IMR-90 (cell line): ENCODE results near the gene ACE. TPM values are rescaled to one million over a fixed set of nuclear protein-coding genes. Genes with fewer than 3 reads are reported as not detected.

ENCODE experiments used
- ATAC-seq: fragments of 200-7000 bp; cut with Tn5 transposase; 2 replicates; pipeline ENCODE4 v1.9.1; 2020; ENCODE audit warnings: low read depth, mild to moderate bottlenecking, moderate library complexity
- BruUV-seq: library from RNA; stranded (reverse); fragments of 400-500 nt; replicated peaks from 2 replicates; lab custom pipeline; 2021; lab: Mats Ljungman, UMichigan
- CTCF ChIA-PET: fragments of 300-600 bp; formaldehyde crosslinking; extraction: SDS; loops from one replicate; lab custom pipeline; 2021; ENCODE audit warnings: antibody characterized with exemption; lab: Yijun Ruan, JAX
- POLR2A ChIA-PET: fragments of 300-600 bp; sonication (Branson Sonifier 250); formaldehyde crosslinking; loops from one replicate; lab custom pipeline; 2022; ENCODE audit warnings: antibody characterized with exemption; ENCODE audit not compliant: unreplicated experiment; lab: Charles Lee
- DNase-seq: peaks from one replicate; pipeline ENCODE4 v3.0.0; 2013
- H2AFZ ChIP-seq: replicated peaks from 2 replicates; pipeline ENCODE3; 2013; ENCODE audit warnings: low read length, mild to moderate bottlenecking; ENCODE audit not compliant: poor library complexity
- H2AK5ac ChIP-seq: 2 replicates; pipeline ENCODE4 v1.6.1; 2013; ENCODE audit warnings: low read depth, low read length, inconsistent platforms
- H2AK9ac ChIP-seq: replicated peaks from 2 replicates; pipeline ENCODE3; 2013; ENCODE audit warnings: mild to moderate bottlenecking, low read depth, low read length, moderate library complexity; ENCODE audit not compliant: poor library complexity
- H2BK120ac ChIP-seq: 2 replicates; pipeline ENCODE4 v1.6.1; 2013; ENCODE audit warnings: low read depth, low read length, inconsistent platforms
- H2BK15ac ChIP-seq: 3 replicates; pipeline ENCODE4 v1.6.1; 2013; ENCODE audit warnings: low read depth, low read length, inconsistent platforms
- H2BK20ac ChIP-seq: 2 replicates; pipeline ENCODE4 v1.6.1; 2013; ENCODE audit warnings: low read depth, mild to moderate bottlenecking, inconsistent platforms, low read length, moderate library complexity
- H2BK5ac ChIP-seq: 2 replicates; pipeline ENCODE4 v1.6.1; 2013; ENCODE audit warnings: mild to moderate bottlenecking, low read depth, low read length, inconsistent platforms; ENCODE audit not compliant: poor library complexity, severe bottlenecking
- H3K14ac ChIP-seq: replicated peaks from 2 replicates; pipeline ENCODE4 v1.6.1; 2013; ENCODE audit warnings: low read depth, low read length, inconsistent platforms
- H3K18ac ChIP-seq: 2 replicates; pipeline ENCODE4 v1.6.1; 2013; ENCODE audit warnings: low read depth, low read length, control low read depth
- H3K23ac ChIP-seq: 2 replicates; pipeline ENCODE4 v1.6.1; 2013; ENCODE audit warnings: low read depth, low read length, inconsistent platforms
- H3K27ac ChIP-seq: 2 replicates; pipeline ENCODE4 v1.5.1; 2013; ENCODE audit warnings: mild to moderate bottlenecking, control low read depth, low read length; ENCODE audit not compliant: insufficient read depth
- H3K27me3 ChIP-seq: 2 replicates; pipeline ENCODE4 v1.6.1; 2013; ENCODE audit warnings: low read length; ENCODE audit not compliant: control insufficient read depth, insufficient read depth
- H3K36me3 ChIP-seq: 2 replicates; pipeline ENCODE4 v1.6.1; 2013; ENCODE audit warnings: low read length, mixed read lengths; ENCODE audit not compliant: control insufficient read depth, insufficient read depth
- H3K4ac ChIP-seq: 2 replicates; pipeline ENCODE4 v1.6.1; 2013; ENCODE audit warnings: low read depth, low read length, inconsistent platforms
- H3K4me1 ChIP-seq: 2 replicates; pipeline ENCODE4 v1.6.1; 2013; ENCODE audit warnings: low read length, mixed read lengths; ENCODE audit not compliant: control insufficient read depth, insufficient read depth
- H3K4me2 ChIP-seq: 2 replicates; pipeline ENCODE4 v1.6.1; 2013; ENCODE audit warnings: low read depth, mild to moderate bottlenecking, control low read depth, low read length, moderate library complexity
- H3K4me3 ChIP-seq: 2 replicates; pipeline ENCODE4 v1.5.1; 2013; ENCODE audit warnings: low read depth, mild to moderate bottlenecking, control low read depth, low read length, moderate library complexity; ENCODE audit not compliant: insufficient read depth
- H3K56ac ChIP-seq: 2 replicates; pipeline ENCODE4 v1.6.1; 2013; ENCODE audit warnings: low read length, inconsistent platforms; ENCODE audit not compliant: insufficient read depth; ENCODE audit errors: extremely low read depth
- H3K79me1 ChIP-seq, 2 experiments: 2 replicates each; pipeline ENCODE4 v1.6.1; 2013; ENCODE audit warnings: low read length in 2 of 2, inconsistent platforms in 1 of 2, low read depth in 1 of 2
- H3K9ac ChIP-seq: 2 replicates; pipeline ENCODE4 v1.6.1; 2013; ENCODE audit warnings: low read depth, low read length, control low read depth
- H3K9me1 ChIP-seq: 2 replicates; pipeline ENCODE4 v1.6.1; 2013; ENCODE audit warnings: low read length, inconsistent platforms; ENCODE audit not compliant: insufficient read depth
- H3K9me3 ChIP-seq: 2 replicates; pipeline ENCODE4 v1.6.1; 2013; ENCODE audit warnings: low read length; ENCODE audit not compliant: control insufficient read depth, insufficient read depth
- H4K20me1 ChIP-seq: 2 replicates; pipeline ENCODE4 v1.6.1; 2013; ENCODE audit warnings: low read length, inconsistent platforms; ENCODE audit not compliant: insufficient read depth
- H4K5ac ChIP-seq: 2 replicates; pipeline ENCODE4 v1.6.1; 2013; ENCODE audit warnings: mild to moderate bottlenecking, low read depth, low read length, control low read depth
- H4K8ac ChIP-seq, 2 experiments: 2 replicates each; pipeline ENCODE4 v1.6.1; 2013; ENCODE audit warnings: low read depth in 2 of 2, low read length in 2 of 2, control low read depth in 1 of 2, inconsistent platforms in 1 of 2
- H4K91ac ChIP-seq: 2 replicates; pipeline ENCODE4 v1.6.1; 2013; ENCODE audit warnings: low read depth, low read length, inconsistent platforms; ENCODE audit not compliant: insufficient read depth
- BHLHE40 ChIP-seq: fragments of 150-350 bp; IDR thresholded peaks from 2 replicates; pipeline ENCODE4 v1.6.1; 2016; ENCODE audit warnings: mild to moderate bottlenecking, low read depth, low read length
- CEBPB ChIP-seq: IDR thresholded peaks from 2 replicates; pipeline ENCODE4 v1.6.1; 2012; ENCODE audit warnings: low read depth, low read length, improper control_type of control experiment
- MAFK ChIP-seq: IDR thresholded peaks from 2 replicates; pipeline ENCODE4 v1.6.1; 2012; ENCODE audit warnings: low read depth, low read length, improper control_type of control experiment
- POLR2A ChIP-seq: IDR thresholded peaks from 2 replicates; pipeline ENCODE4 v1.6.1; 2012; ENCODE audit warnings: mild to moderate bottlenecking, low read depth, low read length
- RAD21 ChIP-seq: IDR thresholded peaks from 2 replicates; pipeline ENCODE4 v1.6.1; 2012; ENCODE audit warnings: low read length, improper control_type of control experiment
- RCOR1 ChIP-seq: IDR thresholded peaks from 2 replicates; pipeline ENCODE4 v1.6.1; 2012; ENCODE audit warnings: mild to moderate bottlenecking, low read length, improper control_type of control experiment; ENCODE audit not compliant: insufficient replicate concordance
- RFX5 ChIP-seq: IDR thresholded peaks from 2 replicates; pipeline ENCODE4 v1.8.0; 2012; ENCODE audit warnings: low read depth, mild to moderate bottlenecking, low read length, moderate library complexity
- WGBS, 2 experiments: methylation state at CpG; one replicate each; pipeline versions ENCODE4 v1.1.5 to v1.1.7; 2013; ENCODE audit warnings: missing lambda C conversion rate in 2 of 2; ENCODE audit not compliant: insufficient read length in 1 of 2; ENCODE audit errors: extremely low coverage in 2 of 2; 5-methylcytosine and 5-hydroxymethylcytosine counted together
- dilution Hi-C: fragments of 300-500 bp; cut with HindIII; formaldehyde crosslinking; loops from one replicate; pipeline ENCODE4 v1.14.3; 2018; ENCODE audit warnings: low sequenced_read_pairs; ENCODE audit not compliant: unreplicated experiment
- in situ Hi-C: fragments of 300-500 bp; cut with MboI; formaldehyde crosslinking; loops from 3 replicates; pipeline ENCODE4 v1.14.3; 2019; ENCODE audit warnings: low sequenced_read_pairs, inconsistent platforms, mixed read lengths
- intact Hi-C: fragments of 100-400 bp; cut with micrococcal nuclease; formaldehyde crosslinking; loops from 2 replicates; pipeline ENCODE4 v1.10.0; 2022
- polyA plus RNA-seq, 3 experiments: library from polyadenylated mRNA; depleted of rRNA; stranded (reverse); fragments of >200 nt; gene quantifications; 2 replicates each; pipeline ENCODE4 v1.2.3, GENCODE V29; 2012; ENCODE audit warnings: low replicate concordance in 1 of 3
- total RNA-seq: library from RNA; depleted of rRNA; stranded (reverse); fragments of >200 nt; gene quantifications from 2 replicates; pipeline ENCODE4 v1.2.3, GENCODE V29; 2012
- TF ChIP-seq, protein P1 (sequence below): fragments of 150-350 bp; IDR thresholded peaks from 2 replicates; pipeline ENCODE4 v1.6.1; 2017; ENCODE audit warnings: mild to moderate bottlenecking, antibody characterized with exemption, low read length, low read depth

ACE gene
- total and polyA plus RNA-seq, 2 of the 4 experiments (the other 2 are of a cell fraction): 1.4 to 5.8 TPM

GRCh38 chr17:63496663-63497400, 20.0 kb downstream of the ACE start:
- ChIA-PET CTCF (no interaction called here), POLR2A (no interaction called here)
- no peaks in the 10 kb centered on the region for H3K9me3 ChIP-seq
- intact Hi-C loops (no loop called here), in situ Hi-C loops (no loop called here), dilution Hi-C loops (no loop called here)
- H2BK120ac ChIP-seq: peak overlapping the region; percentile 98
- peak overlapping the region; percentile 97 for H2AK5ac ChIP-seq
- no peak overlapping the region; the same call in 1 of the 2 replicates for H3K27ac ChIP-seq
- H3K79me1 ChIP-seq: peaks cover 0 to 2% of the 10 kb centered on the region in 2 experiments; a peak in 1 of 4 replicates
- WGBS, 2 experiments: 94% methylated on average over 20 of the region's 36 CpGs; no CpG with 5 or more reads in 1 of the 2 experiments
- no peaks in the 10 kb centered on the region for H3K27me3 ChIP-seq
- no peaks in the 10 kb centered on the region for H4K20me1 ChIP-seq
- peak overlapping the region; percentile 83; the same call in 2 of the 3 replicates for H2BK15ac ChIP-seq
- TF ChIP-seq POLR2A (no peak), BHLHE40 (no peak), CEBPB (no peak), MAFK (no peak), RAD21 (no peak), RCOR1 (no peak), RFX5 (no peak)
- TF ChIP-seq, protein P1, sequence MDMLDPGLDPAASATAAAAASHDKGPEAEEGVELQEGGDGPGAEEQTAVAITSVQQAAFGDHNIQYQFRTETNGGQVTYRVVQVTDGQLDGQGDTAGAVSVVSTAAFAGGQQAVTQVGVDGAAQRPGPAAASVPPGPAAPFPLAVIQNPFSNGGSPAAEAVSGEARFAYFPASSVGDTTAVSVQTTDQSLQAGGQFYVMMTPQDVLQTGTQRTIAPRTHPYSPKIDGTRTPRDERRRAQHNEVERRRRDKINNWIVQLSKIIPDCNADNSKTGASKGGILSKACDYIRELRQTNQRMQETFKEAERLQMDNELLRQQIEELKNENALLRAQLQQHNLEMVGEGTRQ: no peak
- no peak for ATAC-seq
- H3K4ac ChIP-seq: peak overlapping the region; percentile 98
- no peak overlapping the region; the same call in 1 of the 2 replicates for H3K18ac ChIP-seq
- no peak overlapping the region for H3K9ac ChIP-seq
- DNase-seq: no peak
- H2AFZ ChIP-seq: no peak overlapping the region
- H3K4me1 ChIP-seq: peaks cover 27% of the 10 kb centered on the region
- no peak overlapping the region for H3K23ac ChIP-seq
- no TSS peak for BruUV-seq
- no peak overlapping the region for H3K4me2 ChIP-seq
- no peak overlapping the region for H3K56ac ChIP-seq
- H4K8ac ChIP-seq: peak overlapping the region in 1 of 2 experiments; percentile 31; a peak in 2 of 4 replicates
- peak overlapping the region; percentile 91 for H4K91ac ChIP-seq
- peak overlapping the region; percentile 91 for H2BK5ac ChIP-seq
- peaks cover 24% of the 10 kb centered on the region for H3K9me1 ChIP-seq
- H2BK20ac ChIP-seq: peak overlapping the region; percentile 70; the same call in 1 of the 2 replicates
- H3K14ac ChIP-seq: 0 out of 2 replicates have a peak overlapping the region, but pooled peaks have one; percentile 15
- no peaks in the 10 kb centered on the region for H3K36me3 ChIP-seq
- peak overlapping the region; percentile 79 for H2AK9ac ChIP-seq
- no peak overlapping the region for H4K5ac ChIP-seq
- no peak overlapping the region for H3K4me3 ChIP-seq
